SK-N-SH (cell line): ENCODE results near the gene ITCH.

Experiments
- CTCF ChIP-seq: fragments of 200-600 bp; sonication (generic); IDR thresholded peaks from 2 replicates; pipeline ENCODE4 v1.6.1; 2017; ENCODE audit warnings: antibody characterized with exemption, mild to moderate bottlenecking, moderate library complexity
- EP300 ChIP-seq, 2 experiments: IDR thresholded peaks; 2 replicates each; pipeline versions ENCODE4 v1.4.0 to v1.6.1; 2012; ENCODE audit warnings: borderline replicate concordance in 1 of 2, low read depth in 1 of 2, low read length in 1 of 2
- EZH2phosphoT487 ChIP-seq: fragments of 200-600 bp; sonication (generic); IDR thresholded peaks from 2 replicates; pipeline ENCODE4 v1.6.1; 2017; ENCODE audit warnings: low read depth, mixed run types, mild to moderate bottlenecking, antibody characterized with exemption, moderate library complexity, borderline replicate concordance
- GABPA ChIP-seq: IDR thresholded peaks from 2 replicates; pipeline ENCODE4 v1.4.0; 2012; ENCODE audit warnings: low read depth, mild to moderate bottlenecking
- MAX ChIP-seq: IDR thresholded peaks from 2 replicates; pipeline ENCODE4 v1.4.0; 2012; ENCODE audit warnings: low read depth
- NFIC ChIP-seq: IDR thresholded peaks from 2 replicates; pipeline ENCODE4 v1.4.0; 2012; ENCODE audit warnings: borderline replicate concordance
- POLR2AphosphoS5 ChIP-seq: IDR thresholded peaks from 2 replicates; pipeline ENCODE4 v1.6.1; 2012; ENCODE audit warnings: low read depth, low read length
- RAD21 ChIP-seq: IDR thresholded peaks from 2 replicates; pipeline ENCODE4 v1.6.1; 2012; ENCODE audit warnings: mild to moderate bottlenecking, low read length
- RCOR1 ChIP-seq: fragments of 150-350 bp; IDR thresholded peaks from 2 replicates; pipeline ENCODE4 v1.6.1; 2017; ENCODE audit warnings: antibody characterized with exemption, low read length
- REST ChIP-seq: IDR thresholded peaks from 2 replicates; pipeline ENCODE4 v1.6.1; 2012; ENCODE audit warnings: mild to moderate bottlenecking, low read depth, low read length, moderate library complexity
- SIN3A ChIP-seq: IDR thresholded peaks from 2 replicates; pipeline ENCODE4 v1.6.1; 2012; ENCODE audit warnings: low read depth, mild to moderate bottlenecking, low read length, moderate library complexity, borderline replicate concordance
- TAF1 ChIP-seq: IDR thresholded peaks from 2 replicates; pipeline ENCODE4 v1.6.1; 2012; ENCODE audit warnings: low read depth, mild to moderate bottlenecking, low read length, moderate library complexity, borderline replicate concordance
- USF1 ChIP-seq: IDR thresholded peaks from 2 replicates; pipeline ENCODE4 v1.4.0; 2012; ENCODE audit warnings: low read depth, borderline replicate concordance
- USF2 ChIP-seq: fragments of 150-350 bp; IDR thresholded peaks from 2 replicates; pipeline ENCODE4 v1.6.1; 2017; ENCODE audit warnings: antibody characterized with exemption, low read length, low read depth, borderline replicate concordance

GRCh38 chr20:34525709-34526416 lies 162.8 kb downstream of the ITCH start:
- TF ChIP-seq EZH2phosphoT487 (no peak), CTCF (no peak), RAD21 (no peak), USF2 (no peak), SIN3A (peak; percentile 45; the same call in 1 of the 2 replicates), EP300 (IDR thresholded peaks at IDR 0.05; ENCODE audit: borderline replicate concordance in 1 of 2, low read depth in 1 of 2, low read length in 1 of 2) (no peak), POLR2AphosphoS5 (peak; percentile 54), REST (peak; percentile 25; the same call in 1 of the 2 replicates), MAX (peak; percentile 63; the same call in 1 of the 2 replicates), GABPA (no peak), NFIC (peak; percentile 89), RCOR1 (no peak), USF1 (no peak), TAF1 (0 out of 2 replicates have a peak, but pooled peaks have one; percentile 17)
